ENCODE measurements around the gene AUTS2.

AUTS2 gene

DNA sequence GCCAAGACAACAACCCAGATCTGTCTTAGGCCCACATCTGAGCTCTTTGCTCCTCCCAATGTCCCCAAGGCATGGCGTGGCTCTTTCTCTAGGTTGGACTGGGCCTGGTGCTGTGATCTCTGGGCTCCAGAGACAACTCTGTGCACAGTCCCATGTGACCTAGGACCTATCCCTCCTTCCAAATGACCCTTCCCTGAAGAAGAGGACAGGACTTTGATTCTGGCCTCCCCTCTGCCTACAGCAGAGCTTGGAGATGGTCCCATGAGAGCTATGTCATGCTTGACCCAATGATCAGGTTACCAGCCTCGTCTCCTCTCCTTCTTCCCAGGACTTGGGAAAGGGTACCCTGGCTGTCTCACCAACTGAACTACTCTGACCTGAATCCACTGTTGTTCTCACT lies 1237.4 kb downstream of the AUTS2 start:
- no peaks in the 10 kb centered on the region for H3K36me3 ChIP-seq (ENCODE audit: low read depth)
- no peaks in the 10 kb centered on the region for H3K9me3 ChIP-seq (ENCODE audit: severe bottlenecking)
- no peak for TF ChIP-seq CTCF (IDR thresholded peaks at IDR 0.05; ENCODE audit: poor library complexity, severe bottlenecking)
- no peak overlapping the region for H3K27ac ChIP-seq (ENCODE audit: poor library complexity, severe bottlenecking)
- no peak for DNase-seq (ENCODE audit: low spot score)
- no peaks in the 10 kb centered on the region for H3K4me1 ChIP-seq (ENCODE audit: insufficient read depth, poor library complexity, severe bottlenecking)
- H3K27me3 ChIP-seq (ENCODE audit: insufficient read depth, poor library complexity, severe bottlenecking), result no peaks in the 10 kb centered on the region
- ATAC-seq (ENCODE audit: low read depth), result no peak
- no peak overlapping the region for H3K4me3 ChIP-seq (ENCODE audit: severe bottlenecking)

DNA sequence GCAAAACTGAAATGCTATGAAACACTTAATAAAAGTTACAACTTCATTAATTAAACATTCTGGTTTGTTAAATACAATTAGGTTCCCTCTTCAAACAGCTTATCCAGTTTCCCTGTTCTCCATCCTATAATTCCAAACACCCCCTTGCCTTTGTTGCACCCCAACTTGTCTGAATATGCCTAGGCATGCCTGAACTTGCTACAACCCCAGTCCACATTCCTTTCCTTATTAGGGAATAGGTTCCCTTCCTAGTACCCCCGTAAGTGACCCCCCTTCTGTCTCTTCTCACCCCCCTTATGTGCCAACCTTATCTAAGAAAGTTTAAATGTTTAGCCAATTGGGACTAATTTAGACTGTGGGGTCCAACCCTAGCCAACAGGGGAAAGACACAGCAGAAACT lies 1238.0 kb downstream of the AUTS2 start:
- ATAC-seq (ENCODE audit: low read depth) (no peak), DNase-seq (ENCODE audit: low spot score) (no peak)
- no peak overlapping the region for H3K27ac ChIP-seq (ENCODE audit: poor library complexity, severe bottlenecking)
- H3K4me3 ChIP-seq (ENCODE audit: severe bottlenecking), result no peak overlapping the region
- no peaks in the 10 kb centered on the region for H3K9me3 ChIP-seq (ENCODE audit: severe bottlenecking)
- no peaks in the 10 kb centered on the region for H3K4me1 ChIP-seq (ENCODE audit: insufficient read depth, poor library complexity, severe bottlenecking)
- H3K36me3 ChIP-seq (ENCODE audit: low read depth), result no peaks in the 10 kb centered on the region
- TF ChIP-seq CTCF (IDR thresholded peaks at IDR 0.05; ENCODE audit: poor library complexity, severe bottlenecking), result no peak
- no peaks in the 10 kb centered on the region for H3K27me3 ChIP-seq (ENCODE audit: insufficient read depth, poor library complexity, severe bottlenecking)

GRCh38 chr7:70836946-70837345 lies 1238.7 kb downstream of the AUTS2 start:
- TF ChIP-seq CTCF (IDR thresholded peaks at IDR 0.05; ENCODE audit: poor library complexity, severe bottlenecking), result no peak
- no peaks in the 10 kb centered on the region for H3K27me3 ChIP-seq (ENCODE audit: insufficient read depth, poor library complexity, severe bottlenecking)
- no peak overlapping the region for H3K27ac ChIP-seq (ENCODE audit: poor library complexity, severe bottlenecking)
- no peaks in the 10 kb centered on the region for H3K9me3 ChIP-seq (ENCODE audit: severe bottlenecking)
- no peaks in the 10 kb centered on the region for H3K4me1 ChIP-seq (ENCODE audit: insufficient read depth, poor library complexity, severe bottlenecking)
- ATAC-seq (ENCODE audit: low read depth), result no peak
- H3K36me3 ChIP-seq (ENCODE audit: low read depth), result no peaks in the 10 kb centered on the region
- no peak for DNase-seq (ENCODE audit: low spot score)
- H3K4me3 ChIP-seq (ENCODE audit: severe bottlenecking), result no peak overlapping the region

DNA sequence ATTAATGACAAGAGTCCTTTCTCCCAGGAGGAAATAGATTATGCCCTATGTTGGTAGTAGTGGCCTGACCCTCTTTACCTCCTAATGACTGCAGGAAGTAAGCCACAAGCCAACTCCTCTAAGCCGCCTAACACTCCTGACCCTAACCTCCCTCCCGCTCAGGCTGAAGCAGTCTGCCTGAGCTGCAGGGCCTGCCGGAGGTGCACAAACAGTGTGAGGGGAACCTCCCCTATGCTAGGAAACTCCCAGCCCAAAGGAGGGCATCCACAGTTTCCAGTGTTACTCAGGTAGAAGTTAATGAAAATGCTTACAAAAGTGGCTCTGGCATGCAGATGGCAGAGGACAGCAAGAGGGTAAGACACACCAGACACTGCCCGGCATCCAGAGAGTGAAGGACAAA lies 1239.3 kb downstream of the AUTS2 start:
- Histone ChIP-seq H3K27ac (ENCODE audit: poor library complexity, severe bottlenecking) (no peak overlapping the region), H3K4me1 (ENCODE audit: insufficient read depth, poor library complexity, severe bottlenecking) (no peaks in the 10 kb centered on the region), H3K36me3 (ENCODE audit: low read depth) (no peaks in the 10 kb centered on the region), H3K27me3 (ENCODE audit: insufficient read depth, poor library complexity, severe bottlenecking) (no peaks in the 10 kb centered on the region), H3K4me3 (ENCODE audit: severe bottlenecking) (no peak overlapping the region), H3K9me3 (ENCODE audit: severe bottlenecking) (no peaks in the 10 kb centered on the region)
- no peak for TF ChIP-seq CTCF (IDR thresholded peaks at IDR 0.05; ENCODE audit: poor library complexity, severe bottlenecking)
- DNase-seq (ENCODE audit: low spot score) (no peak), ATAC-seq (ENCODE audit: low read depth) (no peak)

DNA sequence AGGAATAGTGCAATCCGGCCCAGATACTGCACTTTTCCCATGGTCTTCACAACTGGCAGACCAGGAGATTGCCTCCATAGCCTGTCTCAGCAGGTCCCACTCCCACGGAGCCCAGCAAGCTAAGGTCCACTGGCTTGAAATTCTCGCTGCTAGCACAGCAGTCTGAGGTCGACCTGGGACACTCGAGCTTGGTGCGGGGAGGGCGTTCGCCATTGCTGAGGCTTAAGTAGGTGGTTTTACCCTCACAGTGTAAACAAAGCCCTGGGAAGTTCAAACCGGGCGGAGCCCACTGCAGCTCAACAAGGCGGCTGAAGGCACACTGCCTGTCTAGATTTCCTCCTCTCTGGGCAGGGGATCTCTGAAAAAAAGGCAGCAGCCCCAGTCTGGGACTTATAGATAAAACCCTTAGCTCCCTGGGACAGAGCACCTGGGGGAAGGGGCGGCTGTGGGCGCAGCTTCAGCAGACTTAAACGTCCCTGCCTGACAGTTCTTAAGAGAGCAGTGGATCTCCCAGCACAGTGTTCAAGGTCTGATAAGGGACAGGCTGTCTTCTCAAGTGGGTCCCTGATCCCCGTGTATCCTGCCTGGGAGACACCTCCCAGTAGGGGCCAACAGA lies 1240.1 kb downstream of the AUTS2 start:
- no peaks in the 10 kb centered on the region for H3K36me3 ChIP-seq (ENCODE audit: low read depth)
- no peak overlapping the region for H3K4me3 ChIP-seq (ENCODE audit: severe bottlenecking)
- ATAC-seq (ENCODE audit: low read depth) (no peak), DNase-seq (ENCODE audit: low spot score) (no peak)
- H3K27me3 ChIP-seq (ENCODE audit: insufficient read depth, poor library complexity, severe bottlenecking), result no peaks in the 10 kb centered on the region
- H3K27ac ChIP-seq (ENCODE audit: poor library complexity, severe bottlenecking), result no peak overlapping the region
- TF ChIP-seq CTCF (IDR thresholded peaks at IDR 0.05; ENCODE audit: poor library complexity, severe bottlenecking), result no peak
- H3K4me1 ChIP-seq (ENCODE audit: insufficient read depth, poor library complexity, severe bottlenecking), result no peaks in the 10 kb centered on the region
- H3K9me3 ChIP-seq (ENCODE audit: severe bottlenecking), result no peaks in the 10 kb centered on the region
